NCI-H748 (cell line): ENCODE measurements around the gene RPS10.
A peak's percentile ranks its signal among the peaks of the same experiment; 100 is the strongest.
"Not testable (repeated sequence)": the region's sequence is repeated elsewhere in the genome, so short reads cannot be mapped to it uniquely, and the experiment has no call there.

ENCODE experiments used
- DNase-seq: peaks from one replicate; lab custom pipeline; 2025; ENCODE audit not compliant: unreplicated experiment; lab: John Stamatoyannopoulos, UW

Gene RPS10

GRCh38 chr6:34451192-34451591 lies 25.3 kb upstream of the RPS10 start:
- DNase-seq: no peak

DNA sequence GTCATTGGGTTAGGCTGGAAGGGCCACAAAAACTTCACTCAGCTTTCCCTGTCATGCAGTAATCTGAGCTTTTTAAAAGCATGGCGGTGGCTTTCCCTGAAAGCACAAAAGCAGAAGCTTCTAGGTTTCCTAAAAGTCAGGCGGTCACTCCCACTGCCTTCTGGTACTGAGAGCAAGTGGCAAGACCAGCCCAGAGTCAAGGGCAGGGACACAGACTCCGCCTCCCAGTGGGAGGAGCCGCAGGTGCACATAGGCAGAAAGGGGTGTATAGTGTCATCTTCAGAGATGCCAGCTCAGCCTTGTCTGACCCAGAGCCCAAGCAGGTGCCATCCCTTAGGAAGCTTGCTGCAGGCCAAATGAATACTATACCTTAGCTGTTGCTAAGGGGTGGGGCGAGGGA lies 22.0 kb upstream of the RPS10 start:
- DNase-seq: peak; percentile 36

DNA sequence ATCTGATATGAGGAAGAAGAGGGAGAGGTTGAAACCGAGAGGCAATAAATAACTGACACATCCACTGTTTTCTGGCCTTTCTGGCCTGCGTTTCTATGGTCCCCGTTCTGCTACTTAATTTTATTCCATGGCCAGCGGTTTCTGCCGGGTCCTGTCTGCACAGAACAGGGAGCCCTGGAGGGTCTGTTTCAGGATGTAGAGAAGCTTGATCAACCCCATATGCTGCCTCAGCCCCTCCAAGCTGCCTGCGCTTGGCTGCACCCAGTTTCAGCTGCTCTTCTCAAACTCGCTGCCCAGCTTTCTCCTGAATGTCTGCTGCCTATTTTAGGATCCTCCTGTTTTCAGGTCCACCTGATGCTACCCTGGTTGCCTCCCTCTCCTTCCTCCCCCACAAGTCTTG lies 21.5 kb upstream of the RPS10 start:
- DNase-seq: no peak

GRCh38 chr6:34445313-34445860 lies 19.5 kb upstream of the RPS10 start:
- DNase-seq: no peak

DNA sequence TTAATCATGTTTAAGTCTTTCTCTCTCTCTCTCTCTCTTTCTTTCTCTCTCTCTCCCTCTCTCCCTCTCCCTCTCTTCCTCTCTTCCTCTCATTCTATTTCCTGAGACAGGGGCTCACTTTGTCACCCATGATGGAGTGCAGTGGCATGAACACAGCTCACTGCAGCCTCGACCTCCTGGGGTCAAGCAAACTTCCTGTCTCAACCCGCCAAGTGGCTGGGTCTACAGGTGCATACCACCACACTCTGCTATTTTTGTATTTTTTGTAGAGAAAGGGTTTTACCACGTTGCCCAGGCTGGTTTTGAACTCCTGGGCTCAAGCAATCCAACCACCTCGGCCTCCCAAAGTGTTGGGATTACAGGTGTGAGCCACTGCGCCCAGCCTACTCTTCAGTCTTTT lies 15.7 kb upstream of the RPS10 start:
- DNase-seq: no peak

DNA sequence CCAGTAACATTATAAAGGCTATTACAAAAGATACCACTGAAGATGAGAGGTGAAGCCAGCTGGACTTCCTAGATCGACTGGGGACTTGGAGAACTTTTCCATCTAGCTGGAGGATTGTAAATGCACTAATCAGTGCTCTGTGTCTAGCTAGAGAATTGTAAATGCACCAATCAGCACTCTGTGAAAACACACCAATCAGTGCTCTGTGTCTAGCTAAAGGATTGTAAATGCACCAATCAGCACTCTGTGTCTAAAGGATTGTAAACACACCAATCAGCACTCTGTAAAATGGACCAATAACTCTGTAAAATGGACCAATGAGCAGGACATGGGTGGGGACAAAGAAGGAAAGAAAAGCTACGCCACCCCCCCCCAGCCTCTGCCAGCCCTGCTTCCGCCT lies 13.6 kb upstream of the RPS10 start:
- DNase-seq: no peak

DNA sequence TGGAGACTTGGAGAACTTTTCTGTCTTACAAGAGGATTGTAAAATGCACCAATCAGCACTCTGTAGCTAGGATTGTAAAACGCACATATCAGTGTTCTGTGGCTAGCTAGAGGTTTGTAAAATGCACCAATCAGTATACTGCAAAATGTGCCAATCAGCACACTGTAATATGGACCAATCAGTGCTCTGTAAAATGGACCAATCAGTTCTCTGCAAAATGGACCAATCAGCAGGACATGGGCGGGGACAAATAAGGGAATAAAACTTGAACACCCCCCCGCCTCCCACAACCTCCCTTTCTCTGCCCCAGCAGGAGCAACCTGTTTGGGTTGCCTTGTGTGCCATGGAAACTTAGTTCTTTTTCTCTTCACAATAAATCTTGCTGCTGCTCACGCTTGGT lies 12.8 kb upstream of the RPS10 start:
- DNase-seq: no peak

DNA sequence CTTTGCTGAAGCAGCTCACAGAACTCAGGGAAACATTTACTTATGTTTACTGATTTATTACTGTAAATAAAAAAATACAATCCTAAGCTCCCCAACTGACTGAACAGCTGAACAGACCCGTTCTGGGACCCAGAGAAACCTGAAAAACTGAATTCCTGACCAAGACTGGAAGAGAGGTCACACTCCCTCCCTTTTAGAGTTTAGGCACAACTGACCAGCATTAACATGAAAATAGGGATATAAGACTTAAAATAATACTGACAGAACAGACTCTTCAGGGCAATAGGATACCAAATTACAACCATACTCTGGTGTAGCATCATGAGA lies 11.7 kb upstream of the RPS10 start:
- no peak for DNase-seq

DNA sequence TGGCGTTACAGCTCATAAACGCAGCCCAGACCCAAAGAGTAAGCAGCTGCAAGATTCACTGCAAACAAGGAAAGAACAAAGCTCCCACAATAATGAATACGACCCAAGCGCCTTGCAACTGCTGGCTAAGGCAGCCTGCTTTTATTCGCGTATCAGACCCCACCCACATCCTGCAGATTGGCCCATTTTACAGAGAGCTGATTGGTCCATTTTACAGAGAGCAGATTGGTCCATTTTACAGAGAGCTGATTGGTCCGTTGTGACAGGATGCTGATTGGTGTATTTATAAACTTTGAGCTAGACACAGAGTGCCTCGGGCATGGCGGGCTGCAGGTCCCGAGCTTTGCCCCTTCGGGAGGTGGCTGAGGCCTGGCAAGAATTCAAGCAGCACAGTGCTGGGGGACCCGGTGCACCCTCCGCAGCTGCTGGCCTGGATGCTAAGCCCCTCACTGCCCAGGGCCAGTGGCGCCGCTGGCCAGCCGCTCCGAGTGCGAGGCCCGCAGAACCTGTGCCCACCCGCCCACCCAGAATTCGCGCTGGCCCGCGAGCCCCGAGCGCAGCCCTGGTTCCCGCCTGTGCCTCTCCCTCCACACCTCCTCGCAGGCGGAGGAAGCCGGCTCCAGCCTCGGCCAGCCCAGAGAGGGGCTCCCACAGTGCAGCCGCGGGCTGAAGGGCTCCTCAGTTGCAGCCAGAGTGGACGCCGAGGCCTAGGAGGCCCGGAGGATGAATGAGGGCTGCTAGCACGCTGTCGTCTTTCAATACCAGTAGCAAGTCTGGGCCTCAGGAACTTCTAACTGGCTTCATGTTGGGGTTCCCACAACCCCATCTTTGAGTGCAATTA lies 11.2 kb upstream of the RPS10 start:
- peak; percentile 33 for DNase-seq

DNA sequence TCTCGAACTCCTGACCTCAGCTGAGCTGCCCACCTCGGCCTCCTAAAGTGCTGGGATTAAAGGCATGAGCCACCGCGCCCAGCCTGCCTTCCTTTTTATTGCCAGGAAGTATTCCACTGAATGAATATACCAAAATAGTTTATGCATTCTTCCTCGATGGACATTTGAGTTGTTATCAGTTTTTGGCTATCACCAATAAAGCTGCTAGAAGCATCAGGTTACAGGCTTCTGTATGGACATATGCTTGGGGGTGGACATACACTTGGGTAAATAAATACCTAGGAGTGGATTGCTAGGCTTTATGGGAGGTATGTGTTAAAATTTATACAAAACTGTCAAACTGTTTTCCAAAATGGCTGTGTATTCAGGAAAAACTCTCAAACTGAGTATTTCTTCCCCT lies 10.0 kb upstream of the RPS10 start:
- DNase-seq: no peak

GRCh38 chr6:34425132-34425497 lies 754 bp downstream of the RPS10 start:
- no peak for DNase-seq

GRCh38 chr6:34424200-34425131 lies 1.4 kb downstream of the RPS10 start:
- no peak for DNase-seq

DNA sequence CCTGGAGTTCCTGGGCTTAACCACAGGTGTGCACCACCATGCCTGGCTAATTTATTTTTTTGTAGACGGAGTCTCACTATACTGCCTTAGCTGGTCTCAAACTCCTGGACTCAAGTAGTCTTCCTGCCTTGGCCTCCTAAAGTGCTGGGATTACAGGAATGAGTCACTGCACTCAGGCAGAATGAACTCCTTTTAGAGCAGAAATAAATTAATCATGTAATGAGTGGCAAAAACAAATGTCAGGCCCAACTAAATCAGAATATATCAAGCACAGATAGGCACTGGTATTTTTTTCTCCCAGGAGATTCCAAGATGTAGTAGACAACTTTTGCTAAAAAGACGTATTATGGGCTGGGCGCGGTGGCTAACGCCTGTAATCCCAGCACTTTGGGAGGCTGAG lies 2.6 kb downstream of the RPS10 start:
- no peak for DNase-seq

DNA sequence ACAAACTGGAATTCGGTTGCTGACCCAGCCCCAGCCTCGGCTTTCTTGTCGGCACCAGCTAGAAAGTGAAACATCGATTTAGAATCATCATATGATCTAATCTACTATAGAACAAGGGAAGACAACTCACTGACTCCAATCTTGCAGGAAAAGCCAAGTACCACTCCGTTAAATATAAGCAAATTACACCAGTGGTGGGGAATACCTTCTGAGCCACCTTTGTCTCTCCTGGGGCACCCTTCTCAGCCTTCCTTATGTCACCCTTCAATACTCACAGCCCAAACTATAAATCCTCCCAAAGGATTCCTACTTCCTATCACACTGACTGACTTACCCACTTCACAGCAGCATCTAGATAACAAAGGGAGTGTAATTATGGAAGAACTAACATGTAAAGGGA lies 7.5 kb downstream of the RPS10 start:
- no peak for DNase-seq

DNA sequence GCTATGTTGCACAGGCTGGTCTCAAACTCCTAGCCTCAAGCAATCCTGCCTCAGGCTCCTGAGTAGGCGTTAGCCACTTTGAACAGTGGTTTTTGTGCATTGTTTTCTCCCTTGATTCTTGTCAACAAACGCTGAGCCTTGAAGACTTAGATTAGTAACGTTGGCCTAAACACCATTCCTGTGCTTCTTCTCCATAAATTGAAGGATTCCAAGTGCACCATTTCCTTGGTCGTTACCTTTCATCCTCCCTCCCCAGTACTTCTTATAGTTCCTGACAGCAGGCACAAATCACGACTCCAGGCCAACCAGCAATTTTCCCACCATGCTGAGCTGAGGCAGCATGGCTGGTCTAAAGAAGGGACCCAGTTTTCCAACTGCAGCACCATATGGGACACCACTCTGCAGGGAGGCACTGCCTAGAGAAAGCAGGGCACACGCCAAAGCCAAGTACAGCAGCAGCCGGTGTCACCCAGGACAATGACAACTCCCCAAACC lies 8.9 kb downstream of the RPS10 start:
- DNase-seq: no peak

DNA sequence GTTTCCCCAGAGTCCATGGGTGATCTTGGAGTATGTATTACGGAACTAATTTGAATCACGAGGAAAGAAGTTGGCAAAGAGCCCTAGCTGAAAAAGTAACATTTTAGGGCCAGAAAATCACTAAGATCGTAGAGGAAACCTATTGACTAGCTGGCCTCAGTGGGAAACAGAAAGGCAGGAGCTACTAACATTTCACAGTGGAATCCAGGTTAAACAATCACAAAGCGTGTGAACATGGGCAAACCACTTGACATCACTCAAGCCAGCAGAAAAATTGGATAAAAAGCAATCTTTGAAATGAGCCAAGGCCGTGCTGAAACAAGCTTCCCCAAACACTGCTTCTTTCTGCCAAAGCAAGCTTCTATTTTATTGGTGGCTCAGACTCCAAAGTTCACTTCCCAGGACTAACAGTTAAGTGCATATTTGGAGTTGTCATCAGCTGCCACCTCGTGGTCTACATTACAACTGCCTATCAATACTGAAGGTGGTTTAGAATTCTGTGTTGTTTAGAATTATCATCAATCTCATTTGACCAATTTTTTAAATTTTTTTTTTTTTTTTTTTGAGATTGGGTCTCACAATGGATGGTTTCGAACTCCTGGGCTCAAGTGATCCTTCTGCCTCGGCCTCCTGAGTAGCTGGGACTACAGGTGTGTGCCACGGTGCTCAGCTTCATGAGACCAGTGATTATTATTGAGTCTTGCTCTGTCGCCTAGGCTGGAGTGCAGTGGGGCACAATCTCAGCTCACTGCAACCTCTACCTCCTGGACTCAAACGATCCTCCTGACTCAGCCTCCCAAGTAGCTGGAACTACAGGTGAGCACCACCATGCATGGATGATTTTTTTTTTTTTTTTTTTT lies 10.6 kb downstream of the RPS10 start:
- DNase-seq: peak; percentile 66

GRCh38 chr6:34412643-34413214 lies 13.1 kb downstream of the RPS10 start:
- DNase-seq: no peak

GRCh38 chr6:34412016-34412415 lies 13.9 kb downstream of the RPS10 start:
- DNase-seq: no peak

DNA sequence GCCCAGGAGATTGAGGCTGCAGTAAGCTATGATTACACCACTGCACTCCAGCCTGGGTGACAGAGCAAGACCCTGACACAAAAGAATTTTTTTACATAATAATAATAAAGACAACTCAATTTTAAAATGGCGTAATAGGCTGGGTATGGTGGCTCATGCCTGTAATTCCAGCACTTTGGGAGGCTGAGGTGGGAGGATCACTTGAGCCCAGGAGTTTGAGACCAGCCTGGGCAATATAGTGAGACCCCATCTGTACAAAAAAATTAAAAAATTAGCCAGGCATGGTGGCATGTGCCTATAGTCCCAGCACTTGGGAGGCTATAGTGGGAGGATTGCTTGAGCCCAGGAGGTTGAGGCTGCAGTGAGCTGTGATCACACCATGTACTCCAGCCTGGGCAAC lies 18.0 kb downstream of the RPS10 start:
- DNase-seq: not testable (repeated sequence)

- no peak for DNase-seq
Observed at GRCh38 chr6:34396518-34396917, 29.4 kb downstream of the RPS10 start.

GRCh38 chr6:34393966-34394305 lies 31.9 kb downstream of the RPS10 start:
- peak; percentile 31 for DNase-seq
